OCI-LY3 (cell line): ENCODE results near the gene ADGRG7.

Experiments used
- CTCF ChIP-seq: fragments of 200-600, 300-600 bp; sonication (generic); IDR thresholded peaks from 2 replicates; pipeline ENCODE4 v1.5.1; 2014; ENCODE audit warnings: antibody characterized with exemption, low read length, low read depth
- EZH2phosphoT487 ChIP-seq: fragments of 200-600 bp; shearing (Covaris generic); IDR thresholded peaks from 2 replicates; pipeline ENCODE4 v1.6.1; 2018; ENCODE audit warnings: antibody characterized with exemption, mixed run types, low read depth

- TF ChIP-seq CTCF (no peak), EZH2phosphoT487 (no peak)
Measured at GRCh38 chr3:100563228-100563627, 46.2 kb upstream of the ADGRG7 start.
